GM08714 (cell line): ENCODE measurements around the gene CDC42EP2.

Experiments used
- H3K4me3 ChIP-seq: fragments of 200-500 bp; sonication (Bioruptor generic); 2 replicates; pipeline ENCODE4 v1.5.1; 2014; ENCODE audit warnings: mild to moderate bottlenecking, low read length, inconsistent platforms
- ZNF274 ChIP-seq: IDR thresholded peaks from 2 replicates; pipeline ENCODE4 v1.6.1; 2012; ENCODE audit warnings: mild to moderate bottlenecking, low read depth, low read length

Gene CDC42EP2

DNA sequence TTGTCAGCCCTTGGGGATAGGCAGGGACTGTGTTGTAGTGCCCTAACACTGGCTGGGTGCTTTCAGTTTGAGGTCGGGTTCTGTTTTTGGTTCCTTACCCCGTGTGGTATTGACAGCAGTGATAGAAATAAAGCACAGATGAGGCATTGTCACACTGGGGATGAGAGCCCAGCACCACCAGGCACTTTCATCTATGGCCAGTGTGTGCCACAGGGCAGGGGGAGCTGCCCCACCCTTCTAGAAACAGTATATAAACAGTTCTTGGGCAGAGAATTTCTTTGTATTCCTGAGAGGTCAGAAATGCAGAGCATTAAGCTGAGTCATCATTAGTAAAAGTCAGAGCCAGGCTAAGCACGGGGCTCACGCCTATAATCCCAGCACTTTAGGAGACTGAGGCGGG is 23.1 kb upstream of the CDC42EP2 start:
- TF ChIP-seq ZNF274, result no peak
- H3K4me3 ChIP-seq, result no peak overlapping the region

DNA sequence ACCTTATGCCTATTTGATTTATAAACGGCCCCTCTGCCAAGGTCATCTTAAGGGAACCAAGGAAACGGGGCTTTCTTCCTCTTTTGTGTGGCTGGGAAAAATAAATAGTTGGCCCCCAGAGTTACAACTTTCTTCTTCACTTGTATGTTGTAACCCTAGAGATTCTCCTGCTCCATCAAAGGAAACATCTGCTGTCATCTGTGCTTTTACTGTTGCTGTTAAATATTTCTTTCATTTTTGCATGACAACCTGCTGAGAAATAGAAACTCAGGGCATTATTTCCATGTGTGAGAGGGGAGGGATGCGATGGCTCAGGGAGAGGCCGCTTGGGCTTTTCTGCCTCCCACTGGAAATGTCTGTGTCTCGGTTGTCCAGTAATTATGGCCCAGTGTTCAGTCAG is 21.8 kb upstream of the CDC42EP2 start:
- no peak overlapping the region for H3K4me3 ChIP-seq
- TF ChIP-seq ZNF274, result no peak

DNA sequence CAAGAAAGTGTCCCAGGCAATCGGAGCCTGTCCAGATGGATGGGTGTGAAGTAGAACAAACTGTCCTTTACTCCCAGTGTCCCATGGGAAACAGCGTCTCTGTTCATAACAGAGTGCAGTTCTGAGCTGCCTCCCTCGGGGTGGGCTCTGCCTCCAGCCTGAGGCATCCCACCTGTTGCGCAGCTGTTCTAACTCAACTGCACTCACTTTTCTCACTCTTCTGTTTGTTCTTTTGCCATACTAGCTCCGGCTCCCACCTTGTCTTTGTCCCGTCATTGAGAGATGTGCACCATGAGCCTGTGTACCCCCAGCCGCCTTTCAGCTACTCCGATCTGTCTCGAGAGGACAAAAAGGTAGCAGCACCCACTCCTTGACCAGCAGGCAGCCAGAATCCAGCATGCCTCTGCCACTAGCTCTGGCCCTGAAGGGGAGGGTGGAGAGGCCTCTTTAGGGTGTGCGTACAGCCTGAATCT is 20.7 kb upstream of the CDC42EP2 start:
- no peak for TF ChIP-seq ZNF274
- H3K4me3 ChIP-seq, result no peak overlapping the region

DNA sequence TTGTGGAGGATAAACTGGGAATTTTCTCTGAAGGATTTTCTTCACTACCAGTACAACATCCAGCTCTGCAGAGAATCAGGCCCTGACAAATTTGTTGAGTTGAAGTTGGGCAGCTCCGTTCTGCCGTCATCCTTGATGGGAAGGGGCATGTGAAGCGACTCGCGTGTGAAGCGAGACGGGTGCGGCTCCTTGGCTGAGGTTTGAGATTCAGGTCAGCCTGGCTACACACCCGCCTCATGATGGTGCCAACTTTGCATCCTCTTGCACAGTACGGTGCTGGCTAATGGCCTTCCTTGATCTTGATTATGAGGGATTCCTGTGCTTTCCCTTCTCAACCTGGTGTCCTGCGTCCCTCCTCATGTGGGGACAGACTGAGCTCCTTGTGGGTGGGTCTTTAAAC is 19.7 kb upstream of the CDC42EP2 start:
- no peak for TF ChIP-seq ZNF274

DNA sequence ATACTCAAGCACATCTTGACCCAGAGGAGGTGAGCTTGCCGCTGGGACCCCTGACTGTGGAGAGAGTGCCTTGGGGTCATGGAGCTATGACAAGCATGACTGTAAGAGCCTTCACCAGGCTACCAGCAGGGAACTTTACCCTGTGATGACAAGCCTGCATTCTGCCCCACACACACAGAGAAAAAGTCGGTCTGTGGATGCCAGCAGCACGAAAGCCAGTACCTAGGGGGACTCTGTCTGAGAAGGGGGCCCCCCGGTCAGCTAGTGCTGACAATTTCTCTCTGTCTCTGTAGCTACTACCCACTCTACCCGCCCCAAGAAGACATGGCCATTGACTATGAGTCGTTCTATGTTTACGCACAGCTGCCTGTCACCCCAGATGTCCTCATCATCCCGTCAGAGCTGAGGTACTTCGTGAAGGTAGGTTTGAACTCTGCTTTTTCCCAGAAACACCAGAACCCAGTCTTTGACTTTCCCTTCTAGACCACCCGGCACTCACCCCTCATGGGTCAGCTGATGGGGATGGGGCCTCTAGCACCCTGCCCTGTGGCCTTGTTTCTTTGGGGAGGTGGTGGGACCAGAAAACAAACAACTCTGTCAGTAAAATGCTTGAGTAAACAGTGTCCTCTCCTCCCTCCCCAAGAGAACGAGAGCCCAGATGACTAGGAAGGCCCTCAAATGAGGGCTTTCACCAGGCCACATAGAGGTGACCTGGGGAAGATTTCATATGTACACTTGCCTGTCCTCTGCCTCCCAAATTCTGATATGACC is 18.9 kb upstream of the CDC42EP2 start:
- TF ChIP-seq ZNF274, result no peak
- H3K4me3 ChIP-seq, result no peak overlapping the region

More for the DNA sequence above, 19.7 kb upstream of the CDC42EP2 start:
- H3K4me3 ChIP-seq, result no peak overlapping the region

DNA sequence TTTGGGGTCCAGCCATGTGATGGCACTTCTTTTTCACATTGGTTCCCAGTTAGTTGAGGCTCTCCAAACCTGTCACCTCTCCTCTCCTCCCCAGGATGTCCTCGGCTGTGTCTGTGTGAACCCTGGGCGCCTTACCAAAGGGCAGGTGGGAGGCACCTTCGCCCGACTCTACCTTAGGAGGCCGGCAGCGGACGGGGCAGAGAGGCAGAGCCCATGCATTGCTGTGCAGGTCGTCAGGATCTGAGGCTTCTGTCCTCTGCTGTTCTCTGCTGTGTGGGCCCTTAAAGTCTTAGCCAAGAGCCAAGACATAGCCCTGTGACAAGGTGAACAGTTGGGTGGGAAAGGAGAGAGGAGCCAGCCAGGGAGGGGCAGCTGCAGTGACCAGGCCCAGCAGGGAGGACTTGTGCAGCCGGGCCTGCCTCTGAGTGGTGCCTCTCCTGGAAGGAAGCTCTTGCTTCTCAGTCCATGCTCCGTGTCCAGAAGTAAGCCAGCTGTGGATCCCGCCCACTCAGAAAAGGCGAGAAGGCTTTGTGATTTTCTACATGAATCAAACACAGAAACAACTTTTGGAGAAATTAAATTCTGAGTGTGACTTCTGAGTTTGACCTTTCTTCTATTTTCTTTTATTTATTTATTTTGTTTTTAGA is 17.5 kb upstream of the CDC42EP2 start:
- no peak for TF ChIP-seq ZNF274
- no peak overlapping the region for H3K4me3 ChIP-seq

DNA sequence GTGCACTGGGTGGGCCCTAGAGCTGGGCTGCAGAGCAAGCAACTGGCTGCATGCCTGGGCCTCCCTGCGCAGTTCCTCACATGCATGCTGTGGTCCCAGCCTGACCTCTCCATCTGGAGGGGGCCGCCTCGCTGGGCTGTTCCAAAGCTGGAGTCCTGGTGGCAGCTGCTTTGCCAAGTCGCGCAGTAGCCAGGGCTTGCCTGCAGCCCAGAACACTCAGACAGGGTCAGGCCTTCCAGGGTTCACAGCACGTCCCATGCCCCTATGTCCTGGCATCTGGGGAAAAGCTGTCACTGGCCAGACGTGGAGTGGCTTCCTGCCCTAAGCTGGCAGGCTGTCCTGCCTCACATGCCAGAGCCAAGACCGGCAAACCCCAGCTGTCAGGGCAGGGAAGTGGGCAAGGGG is 16.5 kb upstream of the CDC42EP2 start:
- H3K4me3 ChIP-seq, result no peak overlapping the region
- TF ChIP-seq ZNF274, result no peak

DNA sequence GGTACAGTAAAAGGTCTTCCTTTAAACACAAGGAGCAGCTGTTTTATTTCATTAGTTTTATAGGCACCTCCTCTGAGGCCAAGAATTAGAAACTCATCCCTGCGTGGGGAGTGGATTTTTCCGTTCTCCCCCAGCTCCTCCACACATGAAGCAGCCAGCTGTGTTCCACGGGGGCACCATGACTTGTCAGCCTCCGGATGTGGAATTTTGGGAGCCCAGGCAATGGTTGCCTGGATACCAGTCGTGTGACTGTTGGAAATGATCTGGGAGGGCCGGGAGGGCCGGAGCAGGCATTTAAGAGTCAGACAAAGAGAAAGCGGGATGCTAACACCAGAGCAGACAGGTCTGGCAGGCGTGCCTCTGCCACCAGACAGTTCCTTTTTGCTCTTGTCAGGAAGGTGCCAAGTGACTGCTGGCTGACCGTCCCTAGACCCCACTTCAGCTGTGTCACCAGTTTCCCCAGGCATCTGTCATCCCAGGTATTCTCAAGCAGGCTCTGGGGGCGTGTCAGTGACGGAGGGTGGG is 15.9 kb upstream of the CDC42EP2 start:
- no peak overlapping the region for H3K4me3 ChIP-seq
- TF ChIP-seq ZNF274, result no peak

DNA sequence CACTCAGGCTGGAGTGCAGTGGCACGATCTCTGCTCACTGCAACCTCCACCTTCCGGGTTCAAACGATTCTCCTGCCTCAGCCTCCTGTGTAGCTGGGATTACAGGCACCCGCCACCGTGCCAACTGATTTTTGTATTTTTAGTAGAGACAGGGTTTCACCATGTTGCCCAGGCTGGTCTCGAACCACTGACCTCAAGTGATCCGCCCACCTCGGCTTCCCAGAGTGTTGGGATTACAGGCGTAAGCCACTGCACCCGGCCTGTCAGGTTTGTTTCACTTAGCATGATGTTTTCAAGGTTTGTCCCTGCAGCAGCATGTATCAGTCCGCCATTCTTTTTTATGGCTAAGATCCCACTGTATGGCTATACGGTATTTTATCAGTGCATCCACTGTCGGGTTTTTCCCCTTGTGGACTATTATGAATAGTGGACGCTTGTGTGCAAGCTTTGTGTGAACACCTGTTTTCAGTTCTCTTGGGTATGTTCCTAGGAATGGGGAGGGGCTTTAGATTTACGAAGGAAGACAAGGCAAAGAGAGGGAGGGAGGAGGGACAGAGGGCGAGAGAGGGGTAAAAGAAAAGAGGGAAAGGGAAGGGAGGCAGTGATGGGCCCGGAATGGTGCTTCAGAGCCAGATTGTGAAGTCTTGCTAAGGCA is 13.9 kb upstream of the CDC42EP2 start:
- no peak overlapping the region for H3K4me3 ChIP-seq
- TF ChIP-seq ZNF274, result no peak

DNA sequence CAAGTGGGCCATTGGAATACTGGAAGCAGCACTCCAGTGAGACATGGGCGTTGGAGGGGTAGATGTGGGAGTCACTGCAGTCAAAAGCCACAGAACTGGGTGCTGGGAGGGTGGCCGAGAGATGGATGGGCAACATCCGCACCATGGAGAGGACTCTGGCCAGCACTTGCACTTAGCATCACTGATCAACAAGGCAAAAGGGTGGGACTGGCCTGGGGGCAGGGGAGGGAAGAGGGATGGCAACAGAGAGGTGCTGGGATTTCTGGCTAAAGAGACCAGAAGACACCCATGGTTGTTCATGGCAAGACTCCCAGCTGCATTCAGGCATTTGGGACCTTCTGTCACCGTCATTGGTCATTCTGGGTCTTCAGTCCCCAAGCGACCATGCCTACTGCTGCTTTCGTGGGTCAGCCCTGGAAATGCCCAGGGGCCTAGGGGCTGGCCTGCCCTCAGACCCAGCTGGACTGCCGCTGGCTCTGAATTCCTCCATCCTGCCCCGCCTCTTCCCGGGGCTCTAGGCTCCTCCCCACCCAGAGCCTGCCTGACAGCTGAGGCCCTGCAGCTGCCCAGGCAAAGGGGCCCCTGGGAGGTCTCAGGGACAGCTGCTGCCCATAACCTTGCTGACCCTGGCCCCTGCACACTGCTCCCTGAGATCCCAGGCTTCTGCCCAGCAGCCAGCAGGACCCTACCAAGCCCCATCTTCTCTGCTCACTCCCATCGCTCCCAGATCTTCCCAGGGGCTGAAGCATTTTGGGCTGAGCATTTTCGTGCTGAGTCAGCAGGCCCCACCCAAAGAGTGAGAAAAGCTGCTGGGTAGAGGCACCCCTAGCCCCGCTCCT is 13.0 kb upstream of the CDC42EP2 start:
- H3K4me3 ChIP-seq, result no peak overlapping the region
- no peak for TF ChIP-seq ZNF274

DNA sequence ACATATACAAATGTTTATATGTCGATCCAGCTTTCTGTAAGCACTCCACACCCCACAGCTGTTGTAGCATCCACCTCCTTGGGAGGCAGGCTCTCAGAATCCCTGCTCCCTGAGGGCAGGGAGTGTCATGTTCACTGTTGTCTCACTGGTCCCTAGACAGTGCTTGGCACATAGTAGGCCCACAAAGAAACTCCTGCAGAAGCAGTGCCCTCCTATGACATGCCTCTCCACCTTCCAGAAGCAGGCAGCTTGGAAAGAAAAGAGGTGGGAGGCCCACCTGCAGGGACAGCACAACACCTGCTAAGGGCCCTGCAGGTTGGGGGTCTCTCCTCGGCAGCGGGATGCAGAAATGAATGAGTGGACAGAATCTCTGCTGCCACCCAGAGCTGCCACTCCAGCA is 11.1 kb upstream of the CDC42EP2 start:
- H3K4me3 ChIP-seq, result no peak overlapping the region
- TF ChIP-seq ZNF274, result no peak

DNA sequence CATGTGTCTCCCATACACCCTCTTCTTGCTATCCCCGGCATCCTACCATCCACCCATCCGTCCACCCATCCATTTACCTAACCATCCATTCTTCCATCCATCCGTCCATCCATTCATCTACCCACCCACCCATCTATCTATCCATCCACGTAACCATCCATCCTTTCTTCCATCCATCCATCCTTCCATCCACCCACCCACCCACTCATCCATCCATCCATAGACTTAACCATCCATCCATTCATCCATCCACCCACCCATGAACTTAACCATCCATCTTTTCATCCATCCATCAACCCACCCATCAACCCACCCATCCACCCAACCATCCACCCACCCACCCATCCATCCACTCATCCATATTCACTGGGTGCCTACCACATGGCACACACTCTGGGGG is 10.6 kb upstream of the CDC42EP2 start:
- TF ChIP-seq ZNF274, result no peak
- H3K4me3 ChIP-seq, result no peak overlapping the region

DNA sequence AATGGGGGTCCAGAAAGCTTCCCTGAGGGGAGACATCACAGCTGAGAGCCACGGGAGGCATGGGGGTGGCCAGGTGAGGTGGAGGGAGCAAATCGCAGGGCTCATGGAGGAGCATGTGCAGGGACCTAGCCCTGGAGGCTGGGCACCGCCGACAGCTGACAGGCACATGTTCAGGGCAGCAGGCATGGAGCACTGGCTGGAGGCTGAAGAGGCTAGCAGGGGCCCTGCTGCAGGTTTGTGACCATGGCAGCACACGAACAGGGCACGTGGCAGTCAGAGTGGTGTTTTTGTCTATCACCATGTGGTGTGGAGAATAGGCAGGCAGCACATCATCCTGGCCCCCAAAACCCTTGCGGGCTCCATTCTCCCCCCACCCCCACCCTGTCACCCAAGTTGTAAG is 10.1 kb upstream of the CDC42EP2 start:
- no peak overlapping the region for H3K4me3 ChIP-seq
- TF ChIP-seq ZNF274, result no peak
